ENCODE measurements around the gene FAM90A1.
"Not testable (repeated sequence)": the region's sequence is repeated elsewhere in the genome, so short reads cannot be mapped to it uniquely, and the experiment has no call there.

- TF ChIP-seq, protein P1, sequence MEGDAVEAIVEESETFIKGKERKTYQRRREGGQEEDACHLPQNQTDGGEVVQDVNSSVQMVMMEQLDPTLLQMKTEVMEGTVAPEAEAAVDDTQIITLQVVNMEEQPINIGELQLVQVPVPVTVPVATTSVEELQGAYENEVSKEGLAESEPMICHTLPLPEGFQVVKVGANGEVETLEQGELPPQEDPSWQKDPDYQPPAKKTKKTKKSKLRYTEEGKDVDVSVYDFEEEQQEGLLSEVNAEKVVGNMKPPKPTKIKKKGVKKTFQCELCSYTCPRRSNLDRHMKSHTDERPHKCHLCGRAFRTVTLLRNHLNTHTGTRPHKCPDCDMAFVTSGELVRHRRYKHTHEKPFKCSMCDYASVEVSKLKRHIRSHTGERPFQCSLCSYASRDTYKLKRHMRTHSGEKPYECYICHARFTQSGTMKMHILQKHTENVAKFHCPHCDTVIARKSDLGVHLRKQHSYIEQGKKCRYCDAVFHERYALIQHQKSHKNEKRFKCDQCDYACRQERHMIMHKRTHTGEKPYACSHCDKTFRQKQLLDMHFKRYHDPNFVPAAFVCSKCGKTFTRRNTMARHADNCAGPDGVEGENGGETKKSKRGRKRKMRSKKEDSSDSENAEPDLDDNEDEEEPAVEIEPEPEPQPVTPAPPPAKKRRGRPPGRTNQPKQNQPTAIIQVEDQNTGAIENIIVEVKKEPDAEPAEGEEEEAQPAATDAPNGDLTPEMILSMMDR (IDR thresholded peaks at IDR 0.05): not testable (repeated sequence)
- not testable (repeated sequence) for TF ChIP-seq POLR2A (IDR thresholded peaks at IDR 0.05)
These were observed 6.6 kb upstream of the FAM90A1 start for GRCh38 chr12:8233935-8234495.

All from heart left ventricle (tissue), 13 donors.